Esophagus muscularis mucosa (tissue), 4 donors: ENCODE measurements around the gene ZNF524. TPM values are rescaled to one million over a fixed set of nuclear protein-coding genes. Genes with fewer than 3 reads are reported as not detected.
A peak's percentile ranks its signal among the peaks of the same experiment; 100 is the strongest.

Source experiments
- DNase-seq: peaks from one replicate; pipeline ENCODE4 v3.0.0-alpha.2; 2017; ENCODE audit errors: extremely low spot score
- H3K27ac ChIP-seq, 4 donors: fragments of 200-600 bp; sonication (generic); replicated peaks in 1 of 4; 1 replicate in 3 of 4; 2 replicates in 1 of 4; pipeline ENCODE4 v1.5.1; 2016 to 2019; ENCODE audit warnings: mild to moderate bottlenecking in 1 of 4
- H3K27me3 ChIP-seq, 4 donors: fragments of 200-600 bp; sonication (generic); one replicate each; pipeline versions ENCODE4 v1.5.1 to v1.6.0; 2016 to 2019
- H3K36me3 ChIP-seq, 4 donors: fragments of 200-600 bp; sonication (generic); one replicate each; pipeline ENCODE4 v1.5.1; 2016 to 2019
- H3K4me1 ChIP-seq, 4 donors: fragments of 200-600 bp; sonication (generic); one replicate each; pipeline ENCODE4 v1.5.1; 2016 to 2019
- H3K4me3 ChIP-seq, 4 donors: fragments of 200-600 bp; sonication (generic); 1 replicate in 2 of 4; 2 replicates in 2 of 4; pipeline ENCODE4 v1.5.1; 2016 to 2019; ENCODE audit warnings: mild to moderate bottlenecking in 4 of 4, moderate library complexity in 1 of 4
- H3K9me3 ChIP-seq, 4 donors: fragments of 200-600 bp; sonication (generic); 1 replicate in 3 of 4; 2 replicates in 1 of 4; pipeline ENCODE4 v1.5.1; 2016 to 2019
- EP300 ChIP-seq: sonication (generic); formaldehyde crosslinking; IDR thresholded peaks from one replicate; pipeline ENCODE4 v1.6.1; 2017; ENCODE audit warnings: antibody characterized with exemption
- POLR2A ChIP-seq: fragments of 450-650 bp; IDR thresholded peaks from one replicate; pipeline ENCODE4 v1.6.1; 2017; ENCODE audit warnings: antibody characterized with exemption, moderate library complexity, mild to moderate bottlenecking, low read depth
- POLR2AphosphoS5 ChIP-seq, 2 donors: sonication (generic); formaldehyde crosslinking; IDR thresholded peaks; one replicate each; pipeline ENCODE4 v1.6.1; 2017; ENCODE audit warnings: antibody characterized with exemption in 2 of 2
- WGBS: methylation state at CpG from one replicate; pipeline ENCODE4 v1.1.5; 2018; 5-methylcytosine and 5-hydroxymethylcytosine counted together
- intact Hi-C: fragments of 100-400 bp; cut with DNase I; formaldehyde crosslinking; loops from one replicate; pipeline ENCODE4 v1.15.1; 2023
- total RNA-seq, 4 donors: library from RNA; depleted of rRNA; stranded (reverse); fragments of >200 nt; gene quantifications; one replicate each; pipeline versions ENCODE4 v1.1.0 to v1.2.1, GENCODE V29; 2016
- TF ChIP-seq, protein P1 (sequence below), 3 experiments: fragments of 200-600 bp in 2 of 3; fragments of 450-650 bp in 1 of 3; sonication (generic) in 2 of 3; IDR thresholded peaks; one replicate each; pipeline ENCODE4 v1.5.1; 2017 to 2019; ENCODE audit warnings: antibody characterized with exemption in 3 of 3, mild to moderate bottlenecking in 2 of 3, moderate library complexity in 1 of 3

The ZNF524 gene
- total RNA-seq, 4 donors from 2014 or later: 20.5 to 36.2 (median 27.9) TPM

DNA sequence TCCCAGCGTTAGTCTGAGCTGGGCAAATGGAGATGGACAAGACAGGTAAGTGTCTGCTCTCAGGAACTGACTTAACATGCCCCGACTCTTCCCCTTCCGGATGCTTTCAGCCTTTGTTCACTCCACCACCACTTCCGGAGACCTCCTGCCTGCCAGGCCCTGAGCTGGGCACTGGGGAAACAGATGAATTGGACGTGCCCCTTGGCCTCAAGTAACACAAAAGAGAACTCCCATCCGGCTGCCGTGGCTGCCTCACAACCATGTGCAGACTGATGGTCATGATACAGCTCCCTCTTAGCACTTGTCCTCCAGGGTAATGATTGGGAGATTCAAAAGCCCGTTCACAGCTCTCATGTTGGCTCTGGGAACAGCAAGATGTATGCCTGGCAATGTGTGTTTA, 17.3 kb downstream of the ZNF524 start:
- WGBS: 88% methylated on average over 8 of the region's 8 CpGs
- TF ChIP-seq POLR2AphosphoS5 (IDR thresholded peaks at IDR 0.05): no peak
- TF ChIP-seq, protein P1, sequence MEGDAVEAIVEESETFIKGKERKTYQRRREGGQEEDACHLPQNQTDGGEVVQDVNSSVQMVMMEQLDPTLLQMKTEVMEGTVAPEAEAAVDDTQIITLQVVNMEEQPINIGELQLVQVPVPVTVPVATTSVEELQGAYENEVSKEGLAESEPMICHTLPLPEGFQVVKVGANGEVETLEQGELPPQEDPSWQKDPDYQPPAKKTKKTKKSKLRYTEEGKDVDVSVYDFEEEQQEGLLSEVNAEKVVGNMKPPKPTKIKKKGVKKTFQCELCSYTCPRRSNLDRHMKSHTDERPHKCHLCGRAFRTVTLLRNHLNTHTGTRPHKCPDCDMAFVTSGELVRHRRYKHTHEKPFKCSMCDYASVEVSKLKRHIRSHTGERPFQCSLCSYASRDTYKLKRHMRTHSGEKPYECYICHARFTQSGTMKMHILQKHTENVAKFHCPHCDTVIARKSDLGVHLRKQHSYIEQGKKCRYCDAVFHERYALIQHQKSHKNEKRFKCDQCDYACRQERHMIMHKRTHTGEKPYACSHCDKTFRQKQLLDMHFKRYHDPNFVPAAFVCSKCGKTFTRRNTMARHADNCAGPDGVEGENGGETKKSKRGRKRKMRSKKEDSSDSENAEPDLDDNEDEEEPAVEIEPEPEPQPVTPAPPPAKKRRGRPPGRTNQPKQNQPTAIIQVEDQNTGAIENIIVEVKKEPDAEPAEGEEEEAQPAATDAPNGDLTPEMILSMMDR (IDR thresholded peaks at IDR 0.05): no peak
- no peak for TF ChIP-seq EP300
- TF ChIP-seq POLR2A: no peak
- H3K27me3 ChIP-seq: no peaks in the 10 kb centered on the region
- DNase-seq: no peak
- peaks cover 32 to 77% (median 59%) of the 10 kb centered on the region in 4 donors for H3K36me3 ChIP-seq
- intact Hi-C loops: no loop called here
- H3K4me3 ChIP-seq: no peak overlapping the region
- H3K9me3 ChIP-seq: no peaks in the 10 kb centered on the region
- H3K4me1 ChIP-seq: peaks cover 0 to 32% (median 24%) of the 10 kb centered on the region in 4 donors
- no peak overlapping the region for H3K27ac ChIP-seq

DNA sequence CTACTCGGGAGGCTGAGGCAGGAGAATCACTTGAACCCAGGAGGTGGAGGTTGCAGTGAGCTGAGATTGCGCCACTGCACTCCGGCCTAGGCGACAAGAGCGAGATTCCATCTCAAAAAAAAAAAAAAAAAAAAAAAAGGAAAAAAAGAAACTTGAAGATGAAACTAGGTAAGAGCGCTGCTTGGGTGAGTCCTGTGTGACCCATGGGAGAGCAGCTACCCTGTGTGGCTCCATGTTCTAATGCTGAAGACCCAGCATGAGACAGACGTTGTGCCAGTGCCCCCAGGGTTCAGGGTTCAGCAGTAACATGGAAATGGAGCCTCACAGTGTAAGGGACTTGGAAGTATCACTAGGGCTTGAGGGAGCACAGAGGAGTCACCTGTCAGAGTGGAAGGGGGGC, 18.3 kb downstream of the ZNF524 start:
- WGBS: 89% methylated on average over 7 of the region's 7 CpGs
- H3K36me3 ChIP-seq: peaks cover 32 to 72% (median 59%) of the 10 kb centered on the region in 4 donors
- TF ChIP-seq EP300 (no peak), POLR2A (no peak), POLR2AphosphoS5 (IDR thresholded peaks at IDR 0.05) (no peak)
- TF ChIP-seq, protein P1 (IDR thresholded peaks at IDR 0.05): no peak
- peaks cover 0 to 27% (median 19%) of the 10 kb centered on the region in 4 donors for H3K4me1 ChIP-seq
- intact Hi-C loops: no loop called here
- H3K27me3 ChIP-seq: no peaks in the 10 kb centered on the region
- H3K27ac ChIP-seq: peak overlapping the region in 2 of 4 donors; percentile 40 to 43
- H3K9me3 ChIP-seq: no peaks in the 10 kb centered on the region
- no peak for DNase-seq
- H3K4me3 ChIP-seq: no peak overlapping the region

DNA sequence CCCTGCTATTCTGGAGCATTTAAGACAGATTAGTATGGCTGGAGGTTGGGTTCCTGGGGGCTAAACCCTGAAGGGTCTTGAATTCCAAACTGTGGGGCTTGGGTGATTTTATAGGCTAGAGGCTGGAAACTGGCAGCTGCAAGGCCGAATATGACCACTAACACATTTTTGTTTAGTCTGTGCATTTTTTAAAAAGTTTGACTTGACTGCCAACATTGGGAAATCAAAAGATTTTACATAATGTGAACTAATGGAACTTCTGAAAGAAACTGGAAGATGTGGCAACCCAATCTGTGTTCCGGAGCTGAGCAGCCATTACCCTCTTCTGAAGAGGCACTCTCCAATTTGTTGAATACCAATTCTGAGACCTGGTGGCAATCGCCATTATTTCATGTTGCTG, 19.2 kb downstream of the ZNF524 start:
- WGBS: 72% methylated on average over 3 of the region's 3 CpGs
- H3K27me3 ChIP-seq: no peaks in the 10 kb centered on the region
- H3K27ac ChIP-seq: peak overlapping the region in 3 of 4 donors; percentile 36 to 43 (median 40)
- no peaks in the 10 kb centered on the region for H3K9me3 ChIP-seq
- no peak overlapping the region for H3K4me3 ChIP-seq
- H3K4me1 ChIP-seq: peaks cover 0 to 32% (median 25%) of the 10 kb centered on the region in 4 donors
- TF ChIP-seq, protein P1 (IDR thresholded peaks at IDR 0.05): no peak
- TF ChIP-seq POLR2AphosphoS5 (IDR thresholded peaks at IDR 0.05) (peak in 1 of 2 donors; percentile 19), POLR2A (no peak), EP300 (no peak)
- intact Hi-C loops: no loop called here
- DNase-seq: no peak
- peaks cover 27 to 63% (median 51%) of the 10 kb centered on the region in 4 donors for H3K36me3 ChIP-seq

DNA sequence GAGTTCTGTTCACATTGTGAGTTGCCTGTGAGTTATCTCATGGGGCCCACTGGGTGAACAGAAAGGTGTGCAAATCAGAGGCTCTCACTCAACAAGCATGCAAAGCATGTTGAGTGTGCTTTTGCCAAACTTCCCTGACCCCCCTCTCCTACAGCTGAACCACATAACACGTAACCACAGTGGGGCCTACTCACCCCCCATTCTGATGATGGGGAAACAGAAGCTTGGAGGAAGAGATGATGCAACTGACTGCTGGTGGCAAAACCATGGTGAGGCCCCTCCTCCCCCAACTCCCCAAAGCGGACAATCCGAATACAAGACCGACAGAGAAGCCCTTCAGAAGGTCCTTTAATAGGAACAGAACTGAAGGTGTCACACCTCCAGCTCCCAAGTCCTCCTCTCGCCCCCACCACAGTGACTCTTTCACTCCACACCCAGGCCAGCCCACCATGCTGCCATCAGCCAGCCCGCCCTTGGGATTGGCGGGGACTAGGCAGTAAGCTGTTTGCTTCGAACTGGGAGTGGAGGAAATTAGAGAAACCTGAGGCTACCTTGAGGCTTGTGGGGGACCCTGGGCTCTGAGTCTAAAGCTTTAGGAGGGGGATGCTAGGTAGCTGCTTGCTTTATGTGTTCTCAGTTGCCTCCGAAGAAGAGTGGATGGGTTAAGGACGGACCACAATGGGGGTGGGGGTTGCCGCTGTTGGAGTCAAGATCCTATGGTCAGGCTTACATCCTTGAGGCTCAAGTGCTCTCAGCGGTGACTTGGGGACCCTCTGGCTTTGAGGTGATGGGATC, 20.5 kb downstream of the ZNF524 start:
- intact Hi-C loops: no loop called here

More for the DNA sequence above, 20.5 kb downstream of the ZNF524 start:
- H3K27me3 ChIP-seq: no peaks in the 10 kb centered on the region
- H3K4me3 ChIP-seq: no peak overlapping the region
- peaks cover 5 to 42% (median 33%) of the 10 kb centered on the region in 4 donors for H3K4me1 ChIP-seq
- 84% methylated on average over 10 of the region's 12 CpGs for WGBS
- no peak for TF ChIP-seq POLR2A
- TF ChIP-seq, protein P1 (IDR thresholded peaks at IDR 0.05): no peak
- TF ChIP-seq EP300: no peak
- no peak for TF ChIP-seq POLR2AphosphoS5 (IDR thresholded peaks at IDR 0.05)
- DNase-seq: no peak
- H3K9me3 ChIP-seq: no peaks in the 10 kb centered on the region
- peaks cover 16 to 50% (median 40%) of the 10 kb centered on the region in 4 donors for H3K36me3 ChIP-seq
- no peak overlapping the region for H3K27ac ChIP-seq
